Natural killer cell treated with Interleukin-12 subunit alpha and Interleukin-12 subunit beta and Interleukin-15 and Interleukin-18, amount 100 ng/mL, for 72 hours (primary cell): ENCODE results near the gene ARID1A. TPM values are rescaled to one million over a fixed set of nuclear protein-coding genes. Genes with fewer than 3 reads are reported as not detected.
"Not testable (repeated sequence)": the region's sequence is repeated elsewhere in the genome, so short reads cannot be mapped to it uniquely, and the experiment has no call there.

Experiments
- ATAC-seq, 2 donors: fragments of 150-1000 bp; cut with Tn5 transposase in 1 of 2; sonication (Bioruptor Pico), chemical (Tn5 transposase) in 1 of 2; 2 replicates each; pipeline ENCODE4 v1.10.0; 2021
- DNase-seq: peaks from one replicate; pipeline ENCODE4 v3.0.0; 2022; ENCODE audit warnings: low spot score
- H3K27ac Mint-ChIP-seq, 2 donors: 1 replicate in 1 of 2; 2 replicates in 1 of 2; pipeline ENCODE4 v1.8.0; 2022; ENCODE audit warnings: mixed read lengths in 2 of 2, mild to moderate bottlenecking in 1 of 2, moderate library complexity in 1 of 2
- H3K27me3 Mint-ChIP-seq, 2 donors: 1 replicate in 1 of 2; 2 replicates in 1 of 2; pipeline ENCODE4 v1.8.0; 2022; ENCODE audit warnings: mixed read lengths in 2 of 2
- H3K36me3 Mint-ChIP-seq: one replicate; pipeline ENCODE4 v1.8.0; 2022; ENCODE audit warnings: mixed read lengths
- H3K4me1 Mint-ChIP-seq, 2 donors: 1 replicate in 1 of 2; 2 replicates in 1 of 2; pipeline ENCODE4 v1.8.0; 2022; ENCODE audit warnings: low read depth in 2 of 2, mixed read lengths in 2 of 2, mild to moderate bottlenecking in 1 of 2
- H3K4me3 Mint-ChIP-seq: one replicate; pipeline ENCODE4 v1.8.0; 2022; ENCODE audit warnings: mixed read lengths
- H3K9me3 Mint-ChIP-seq: 2 replicates; pipeline ENCODE4 v1.8.0; 2022; ENCODE audit warnings: mixed read lengths
- total RNA-seq, 2 donors: library from RNA; stranded (reverse); gene quantifications; one replicate each; pipeline ENCODE4 v1.2.3, GENCODE V29; 2022

Gene ARID1A
- total RNA-seq: 100 to 1,000 TPM; 132 to 196 TPM

- ATAC-seq (peak; percentile 77 to 85), DNase-seq (peak; percentile 93)
- H3K27me3 Mint-ChIP-seq: no peaks in the 10 kb centered on the region
- H3K27ac Mint-ChIP-seq: peak within 1 kb of the TSS; percentile 91 to 93
- H3K9me3 Mint-ChIP-seq: no peaks in the 10 kb centered on the region
- no peaks in the 10 kb centered on the region for H3K36me3 Mint-ChIP-seq
- H3K4me1 Mint-ChIP-seq: peaks cover 31 to 33% of the 10 kb centered on the region in 2 donors
- H3K4me3 Mint-ChIP-seq: peak within 1 kb of the TSS; percentile 98
These were observed at the start of gene ARID1A for GRCh38 chr1:26695356-26696118. Gene ARID1A, plus strand, starts transcription at chr1:26696015. Its CDS starts 389 bp downstream, at chr1:26696404.

- Mint-ChIP-seq H3K4me1 (no peaks in the 10 kb centered on the region), H3K4me3 (no peak overlapping the region), H3K36me3 (no peaks in the 10 kb centered on the region), H3K9me3 (no peaks in the 10 kb centered on the region), H3K27me3 (no peaks in the 10 kb centered on the region), H3K27ac (no peak overlapping the region)
- no peak for ATAC-seq
- DNase-seq: no peak
These were observed 31.0 kb upstream of the ARID1A start for GRCh38 chr1:26664802-26665201.

GRCh38 chr1:26666855-26667254, 29.0 kb upstream of the ARID1A start:
- no peak overlapping the region for H3K4me3 Mint-ChIP-seq
- no peaks in the 10 kb centered on the region for H3K4me1 Mint-ChIP-seq
- no peak for DNase-seq
- H3K9me3 Mint-ChIP-seq: no peaks in the 10 kb centered on the region
- H3K36me3 Mint-ChIP-seq: no peaks in the 10 kb centered on the region
- H3K27me3 Mint-ChIP-seq: no peaks in the 10 kb centered on the region
- no peak overlapping the region for H3K27ac Mint-ChIP-seq
- no peak for ATAC-seq

- H3K9me3 Mint-ChIP-seq, ATAC-seq: not testable (repeated sequence)
These were observed 27.6 kb upstream of the ARID1A start for GRCh38 chr1:26668106-26668786.

GRCh38 chr1:26677306-26678115, 18.3 kb upstream of the ARID1A start:
- peak overlapping the region; percentile 30 for H3K4me3 Mint-ChIP-seq
- H3K36me3 Mint-ChIP-seq: no peaks in the 10 kb centered on the region
- no peaks in the 10 kb centered on the region for H3K27me3 Mint-ChIP-seq
- H3K4me1 Mint-ChIP-seq: peaks cover 13 to 14% of the 10 kb centered on the region in 2 donors
- ATAC-seq: peak; percentile 92 to 95
- H3K27ac Mint-ChIP-seq: peak overlapping the region in 1 of 2 donors; percentile 61
- H3K9me3 Mint-ChIP-seq: no peaks in the 10 kb centered on the region
- peak; percentile 73 for DNase-seq

More at GRCh38 chr1:26668106-26668786, 27.6 kb upstream of the ARID1A start:
- DNase-seq, H3K36me3 Mint-ChIP-seq, H3K4me1 Mint-ChIP-seq, H3K4me3 Mint-ChIP-seq, H3K27ac Mint-ChIP-seq, H3K27me3 Mint-ChIP-seq: not testable (repeated sequence)

GRCh38 chr1:26684763-26685508, 10.9 kb upstream of the ARID1A start:
- no peaks in the 10 kb centered on the region for H3K27me3 Mint-ChIP-seq
- no peaks in the 10 kb centered on the region for H3K9me3 Mint-ChIP-seq
- ATAC-seq: no peak
- no peaks in the 10 kb centered on the region for H3K36me3 Mint-ChIP-seq
- peak overlapping the region in 1 of 2 donors; percentile 43 for H3K27ac Mint-ChIP-seq
- no peaks in the 10 kb centered on the region for H3K4me1 Mint-ChIP-seq
- H3K4me3 Mint-ChIP-seq: no peak overlapping the region
- no peak for DNase-seq

GRCh38 chr1:26686795-26687194, 9.0 kb upstream of the ARID1A start:
- no peaks in the 10 kb centered on the region for H3K9me3 Mint-ChIP-seq
- H3K36me3 Mint-ChIP-seq: no peaks in the 10 kb centered on the region
- no peak overlapping the region for H3K4me3 Mint-ChIP-seq
- ATAC-seq (no peak), DNase-seq (no peak)
- peaks cover 0 to 3% of the 10 kb centered on the region in 2 donors for H3K4me1 Mint-ChIP-seq
- H3K27me3 Mint-ChIP-seq: no peaks in the 10 kb centered on the region
- no peak overlapping the region for H3K27ac Mint-ChIP-seq

GRCh38 chr1:26689504-26689903, 6.3 kb upstream of the ARID1A start:
- H3K36me3 Mint-ChIP-seq: no peaks in the 10 kb centered on the region
- ATAC-seq: no peak

GRCh38 chr1:26690157-26690556, 5.7 kb upstream of the ARID1A start:
- no peak for DNase-seq
- no peaks in the 10 kb centered on the region for H3K27me3 Mint-ChIP-seq
- H3K27ac Mint-ChIP-seq: no peak overlapping the region
- H3K4me1 Mint-ChIP-seq: peaks cover 31 to 32% of the 10 kb centered on the region in 2 donors
- no peaks in the 10 kb centered on the region for H3K9me3 Mint-ChIP-seq
- ATAC-seq: no peak
- no peaks in the 10 kb centered on the region for H3K36me3 Mint-ChIP-seq
- no peak overlapping the region for H3K4me3 Mint-ChIP-seq

More at GRCh38 chr1:26689504-26689903, 6.3 kb upstream of the ARID1A start:
- Mint-ChIP-seq H3K9me3 (no peaks in the 10 kb centered on the region), H3K4me3 (no peak overlapping the region), H3K27ac (no peak overlapping the region), H3K27me3 (no peaks in the 10 kb centered on the region), H3K4me1 (peaks cover 25 to 26% of the 10 kb centered on the region in 2 donors)
- no peak for DNase-seq

GRCh38 chr1:26690576-26691031, 5.2 kb upstream of the ARID1A start:
- no peak for DNase-seq
- Mint-ChIP-seq H3K9me3 (no peaks in the 10 kb centered on the region), H3K27me3 (no peaks in the 10 kb centered on the region), H3K4me1 (peaks cover 31 to 33% of the 10 kb centered on the region in 2 donors), H3K4me3 (no peak overlapping the region), H3K27ac (no peak overlapping the region), H3K36me3 (no peaks in the 10 kb centered on the region)
- no peak for ATAC-seq

GRCh38 chr1:26692211-26692792, 3.5 kb upstream of the ARID1A start:
- peak overlapping the region; percentile 98 for H3K4me3 Mint-ChIP-seq
- peak overlapping the region; percentile 91 to 93 for H3K27ac Mint-ChIP-seq
- H3K9me3 Mint-ChIP-seq: no peaks in the 10 kb centered on the region
- DNase-seq: peak; percentile 80
- H3K36me3 Mint-ChIP-seq: no peaks in the 10 kb centered on the region
- no peaks in the 10 kb centered on the region for H3K27me3 Mint-ChIP-seq
- peak; percentile 55 to 66 for ATAC-seq
- peaks cover 31 to 33% of the 10 kb centered on the region in 2 donors for H3K4me1 Mint-ChIP-seq

- Mint-ChIP-seq H3K27me3 (no peaks in the 10 kb centered on the region), H3K4me1 (peaks cover 31 to 33% of the 10 kb centered on the region in 2 donors)
These were observed 2.9 kb upstream of the ARID1A start for GRCh38 chr1:26692793-26693490.

More at GRCh38 chr1:26692793-26693490, 2.9 kb upstream of the ARID1A start:
- Mint-ChIP-seq H3K4me3 (peak overlapping the region; percentile 98), H3K36me3 (no peaks in the 10 kb centered on the region), H3K9me3 (no peaks in the 10 kb centered on the region), H3K27ac (peak overlapping the region; percentile 91 to 93)
- ATAC-seq (peak; percentile 59 to 70), DNase-seq (peak; percentile 90)
